ENCODE measurements around the gene MTHFD1.
"Not testable (repeated sequence)": the region's sequence is repeated elsewhere in the genome, so short reads cannot be mapped to it uniquely, and the experiment has no call there.

MTHFD1 gene

DNA sequence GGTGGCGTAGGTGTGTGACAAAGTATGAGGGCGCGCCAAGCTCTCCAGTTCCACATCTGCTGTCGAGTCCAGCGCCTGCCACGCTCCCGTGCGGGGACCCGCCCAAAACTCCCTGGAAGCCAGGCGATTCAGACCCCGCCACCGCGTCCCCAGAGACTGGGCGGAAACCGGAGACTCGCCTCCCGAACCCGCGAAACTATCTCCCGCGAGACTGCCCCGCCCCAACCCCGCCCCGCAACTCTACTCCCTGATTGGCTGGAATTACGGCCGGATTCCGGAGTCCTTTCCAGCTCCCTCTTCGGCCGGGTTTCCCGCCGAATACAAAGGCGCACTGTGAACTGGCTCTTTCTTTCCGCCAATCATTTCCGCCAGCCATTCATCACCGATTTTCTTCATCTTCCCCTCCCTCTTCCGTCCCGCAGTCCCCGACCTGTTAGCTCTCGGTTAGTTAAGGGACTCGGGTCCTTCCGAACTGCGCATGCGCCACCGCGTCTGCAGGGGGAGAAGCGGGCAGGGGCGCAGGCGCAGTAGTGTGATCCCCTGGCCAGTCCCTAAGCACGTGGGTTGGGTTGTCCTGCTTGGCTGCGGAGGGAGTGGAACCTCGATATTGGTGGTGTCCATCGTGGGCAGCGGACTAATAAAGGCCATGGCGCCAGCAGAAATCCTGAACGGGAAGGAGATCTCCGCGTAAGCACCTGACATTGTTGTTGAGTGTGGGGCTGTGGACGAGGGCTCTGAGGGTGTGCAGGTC, at the start of gene MTHFD1:
TSS of gene MTHFD1 (plus strand) at position 572 of the 751 bp plus-strand sequence. CDS start at position 647, 75 bp downstream.
- peak; percentile 98 to 99 for DNase-seq

DNA sequence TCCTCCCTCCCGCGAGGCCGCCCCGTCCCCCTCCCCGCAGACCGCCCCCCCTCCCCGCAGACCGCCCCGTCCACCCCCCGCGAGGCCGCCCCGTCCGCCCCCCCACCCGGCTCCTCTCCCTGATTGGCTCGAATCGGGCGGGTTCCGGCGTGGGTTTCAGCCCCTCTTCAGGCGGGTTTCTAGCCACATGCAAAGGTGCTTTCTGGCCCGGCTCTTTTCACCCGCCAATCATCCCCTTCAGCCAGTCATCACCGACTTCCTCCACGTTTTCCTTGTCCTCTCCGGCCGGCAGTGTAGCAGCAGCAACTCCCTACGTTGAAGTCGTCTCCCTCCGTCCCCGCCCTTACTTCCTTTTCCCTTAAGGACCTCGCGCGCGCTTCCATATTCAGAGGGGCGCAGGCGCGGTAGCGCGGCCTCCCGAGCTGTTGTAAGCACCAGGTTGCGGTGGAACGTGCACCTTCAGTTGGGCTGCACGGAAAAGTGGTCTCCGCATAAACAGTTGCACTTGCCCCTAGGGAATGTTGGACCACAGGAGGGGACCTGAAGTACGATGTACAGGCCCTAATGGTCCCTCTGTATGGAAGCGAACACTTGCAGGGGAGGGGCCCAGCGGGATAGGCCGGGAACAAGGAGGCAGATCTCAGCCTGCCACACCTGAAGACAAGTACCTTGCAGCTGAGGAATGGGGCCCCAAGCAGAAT, 49.4 kb upstream of the MTHFD1 start:
- peak; percentile 96 to 98 for DNase-seq

DNA sequence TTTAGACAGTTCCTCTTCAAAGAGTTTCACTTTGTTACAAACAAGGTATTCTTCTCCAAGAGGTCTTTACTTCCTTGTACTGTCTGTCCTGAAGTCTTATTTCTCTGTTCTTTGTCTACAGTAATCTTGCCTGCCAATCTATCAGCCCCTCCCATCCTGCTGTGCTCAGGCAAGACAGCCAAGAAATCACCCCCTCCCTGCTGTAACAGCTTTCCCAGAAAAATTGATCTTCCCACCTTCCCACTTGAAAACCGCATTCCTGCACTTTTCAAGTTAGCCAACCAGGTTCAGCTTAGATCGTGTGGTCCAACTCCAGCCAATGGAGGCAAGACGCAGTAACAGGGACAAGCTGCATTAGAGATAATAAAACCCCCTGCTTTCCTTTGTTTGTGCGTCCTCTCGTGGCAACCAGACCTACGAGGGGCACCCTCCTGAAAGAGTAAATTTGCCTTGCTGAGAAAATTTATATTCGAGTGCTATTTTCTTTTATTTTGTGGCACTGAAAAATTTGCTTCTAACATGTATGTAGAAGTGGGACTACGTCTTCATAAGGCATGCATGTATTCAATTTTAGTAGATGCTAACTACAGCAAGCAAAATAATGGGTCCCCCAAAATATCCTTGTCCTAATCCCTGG, 47.5 kb upstream of the MTHFD1 start:
- no peak for DNase-seq

DNA sequence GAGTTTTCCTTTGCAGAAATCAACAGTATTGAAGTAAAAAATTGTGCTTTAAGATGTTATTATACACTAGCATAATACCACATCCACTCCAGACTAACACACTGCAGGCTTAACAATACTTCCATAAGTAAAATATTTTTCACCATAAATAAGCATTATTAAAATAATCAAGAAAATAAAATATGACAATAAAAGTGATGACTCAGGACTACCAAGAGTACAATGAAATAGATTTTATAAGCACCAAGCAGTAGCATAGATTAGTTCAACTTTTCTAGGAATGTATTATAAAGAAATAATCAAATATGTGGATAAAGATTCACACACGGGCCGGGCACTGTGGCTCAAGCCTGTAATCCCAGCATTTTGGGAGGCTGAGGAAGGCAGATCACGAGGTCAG, 40.4 kb upstream of the MTHFD1 start:
- DNase-seq: no peak

DNA sequence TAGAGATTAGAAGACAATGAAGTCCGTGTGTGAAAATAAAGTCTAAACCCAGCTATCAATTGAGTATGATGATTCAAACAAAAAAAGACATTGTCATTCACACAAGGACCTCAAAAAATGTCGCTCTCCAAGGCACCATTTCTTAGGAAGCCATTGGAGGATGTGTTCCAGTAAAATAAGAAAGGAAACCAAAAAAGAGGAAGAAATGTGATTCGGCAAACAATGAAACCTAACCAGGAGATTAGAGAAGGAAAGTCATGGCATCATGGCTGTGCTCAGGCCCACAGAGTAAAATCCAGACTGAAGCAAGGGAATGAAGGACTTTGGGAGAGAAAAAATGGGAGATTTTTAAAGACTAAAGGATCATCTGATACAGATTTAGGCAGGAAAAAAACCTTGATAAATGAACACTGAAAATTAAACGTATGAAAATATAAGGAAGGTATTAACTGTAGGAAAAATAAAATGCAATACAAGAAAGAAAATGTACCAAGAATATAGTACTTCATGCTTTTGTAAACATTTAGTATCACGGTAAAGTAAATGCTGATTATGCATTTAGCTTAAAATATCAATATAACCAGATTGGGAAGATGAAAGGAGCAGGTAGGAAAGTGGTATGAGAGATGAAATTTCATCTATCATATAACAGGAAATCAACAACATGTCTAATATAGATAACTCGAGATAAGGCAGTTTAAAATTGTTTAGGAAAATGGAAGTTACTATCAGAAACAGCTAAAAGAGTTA, 38.2 kb upstream of the MTHFD1 start:
- DNase-seq: no peak

DNA sequence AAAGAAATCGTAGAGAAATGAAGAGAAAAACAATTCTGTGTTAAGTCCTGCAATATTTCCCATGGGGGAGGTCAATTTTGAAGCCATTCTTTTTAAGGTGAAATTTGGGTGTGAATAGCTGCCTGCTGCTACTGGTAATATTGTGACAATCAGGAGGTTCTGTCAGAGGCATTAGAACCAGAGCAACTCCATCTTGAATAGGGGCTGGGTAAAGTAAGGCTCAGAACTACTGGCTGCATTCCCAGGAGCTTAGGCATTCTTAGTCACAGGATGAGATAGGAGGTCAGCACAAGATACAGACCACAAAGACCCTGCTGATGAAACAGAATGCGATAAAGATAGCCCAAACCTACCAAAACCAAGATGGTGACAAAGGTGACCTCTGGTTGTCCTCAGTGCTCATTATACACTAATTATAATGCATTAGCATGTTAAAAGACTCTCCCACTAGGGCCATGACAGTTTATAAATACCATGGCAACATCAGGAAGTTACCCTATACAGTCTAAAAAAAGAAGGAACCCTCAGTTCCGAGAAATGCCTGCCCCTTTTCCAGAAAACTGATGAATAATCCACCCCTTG, 24.8 kb upstream of the MTHFD1 start:
- DNase-seq: no peak

DNA sequence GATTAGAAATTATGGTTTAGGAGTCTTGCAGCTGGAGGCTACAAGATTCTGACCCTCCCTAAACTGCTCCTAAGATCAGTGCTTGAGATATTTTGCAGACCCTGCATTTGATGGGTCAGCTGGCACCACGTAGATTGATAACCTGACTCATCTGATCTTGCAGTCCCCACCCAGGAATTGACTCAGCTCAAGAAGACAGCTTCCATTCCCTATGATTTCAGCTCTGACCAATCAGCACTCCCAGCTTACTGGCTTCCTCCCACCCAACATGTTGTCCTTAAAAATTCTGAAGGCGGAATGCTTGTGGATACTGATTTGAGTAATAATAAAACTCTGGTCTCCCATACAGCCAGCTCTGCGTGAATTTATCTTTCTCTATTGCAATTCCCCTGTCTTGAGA, 23.2 kb upstream of the MTHFD1 start:
- no peak for DNase-seq

DNA sequence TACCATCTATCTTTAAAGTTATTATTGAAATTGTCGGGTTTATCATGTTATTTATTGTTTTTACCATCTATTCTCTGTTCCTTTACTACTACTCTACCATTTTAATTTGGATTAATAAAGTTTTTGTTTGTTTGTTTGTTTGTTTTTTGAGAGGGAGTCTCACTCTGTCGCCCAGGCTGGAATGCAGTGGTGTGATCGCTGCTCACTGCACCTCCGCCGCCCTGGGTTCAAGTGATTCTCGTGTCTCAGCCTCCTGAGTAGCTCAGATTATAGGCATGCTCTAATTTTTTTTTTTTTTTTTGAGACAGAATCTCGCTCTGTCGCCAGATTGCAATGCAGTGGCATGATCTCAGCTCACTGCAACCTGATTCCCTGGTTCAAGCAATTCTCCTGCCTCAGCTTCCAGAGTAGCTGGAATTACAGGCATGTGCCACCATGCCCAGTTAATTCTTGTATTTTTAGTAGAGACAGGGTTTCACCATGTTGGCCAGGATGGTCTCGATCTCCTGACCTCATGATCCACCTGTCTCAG, 22.7 kb upstream of the MTHFD1 start:
- DNase-seq: not testable (repeated sequence)

DNA sequence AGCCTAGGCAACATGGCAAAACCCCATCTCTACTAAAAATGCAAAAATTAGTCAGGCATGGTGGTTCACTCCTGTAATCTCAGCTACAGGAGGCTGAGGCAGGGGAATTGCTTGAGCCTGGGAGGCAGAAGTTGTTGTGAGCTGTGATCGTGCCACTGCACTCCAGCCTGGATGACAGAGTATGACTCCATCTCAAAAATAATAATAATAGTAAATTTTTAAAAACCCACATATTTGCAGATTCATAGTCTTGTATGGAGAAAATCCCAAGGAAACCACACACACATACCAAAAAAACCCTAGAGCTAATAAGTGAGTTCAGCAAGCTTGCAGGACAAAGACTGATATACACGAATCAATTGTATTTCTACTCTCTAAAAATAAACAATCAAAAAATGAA, 19.0 kb upstream of the MTHFD1 start:
- no peak for DNase-seq

DNA sequence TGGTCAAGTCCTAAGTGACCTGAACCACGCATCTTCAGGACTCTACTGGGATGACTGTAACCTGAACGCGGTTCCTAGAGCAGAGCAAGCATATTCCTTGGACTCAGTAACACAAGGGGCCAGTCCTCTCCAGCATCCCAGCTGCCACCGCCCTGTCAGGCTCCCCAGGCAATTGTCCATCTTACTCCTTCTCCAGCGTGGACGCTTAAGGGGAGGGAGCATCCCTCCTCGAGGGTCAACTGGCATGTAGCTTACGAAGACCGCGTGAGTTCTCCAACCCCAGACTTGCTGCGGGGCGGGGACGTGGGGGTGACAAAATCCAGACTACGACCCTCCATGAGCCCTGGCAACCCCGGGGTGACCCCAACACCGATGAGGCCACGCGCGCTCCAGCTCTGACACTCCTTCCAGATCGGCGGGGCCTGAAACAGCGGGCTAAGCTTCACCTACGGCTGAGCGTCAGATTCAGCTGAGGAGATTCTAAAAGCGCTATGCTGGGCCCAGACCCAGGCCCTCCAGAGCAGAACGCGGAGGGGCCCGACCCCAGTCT, 846 bp upstream of the MTHFD1 start:
- DNase-seq: no peak

DNA sequence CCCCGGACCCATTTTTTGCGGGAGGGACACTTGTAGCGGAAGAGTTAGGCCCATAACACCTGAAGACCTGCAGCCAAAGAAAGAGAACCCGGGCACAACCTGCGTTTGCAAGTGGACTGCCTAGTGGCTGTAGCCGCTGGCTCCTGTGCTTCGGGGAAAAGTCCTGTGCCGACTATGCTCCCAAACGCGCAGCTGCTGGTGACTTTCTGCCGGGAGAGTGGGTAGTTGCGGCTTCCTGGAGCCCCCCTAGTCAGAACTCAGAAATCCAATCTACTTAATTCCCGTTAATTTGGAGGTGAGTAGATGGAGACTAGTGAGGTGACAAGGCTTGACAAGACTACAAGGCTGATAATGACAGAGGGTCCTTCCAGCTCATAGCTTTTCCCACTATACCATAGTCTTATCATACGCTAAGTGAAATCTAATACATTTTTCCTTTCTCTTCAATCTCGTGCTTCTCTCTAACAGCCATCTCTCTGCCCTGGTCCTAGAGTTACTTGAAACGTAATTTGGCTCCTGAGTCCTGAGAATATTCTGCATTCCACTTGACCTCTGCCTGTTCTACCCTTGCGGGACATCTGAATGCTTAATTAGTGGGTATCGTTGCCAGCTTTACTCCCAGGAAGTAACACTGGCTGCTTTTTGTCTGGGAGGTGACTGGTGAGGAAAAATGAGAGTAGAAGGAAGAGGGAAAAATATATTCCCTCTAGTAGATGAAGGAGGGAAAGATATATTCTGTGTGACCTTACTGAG, 556 bp downstream of the MTHFD1 start:
- DNase-seq: peak in 1 of 2 experiments; percentile 47

DNA sequence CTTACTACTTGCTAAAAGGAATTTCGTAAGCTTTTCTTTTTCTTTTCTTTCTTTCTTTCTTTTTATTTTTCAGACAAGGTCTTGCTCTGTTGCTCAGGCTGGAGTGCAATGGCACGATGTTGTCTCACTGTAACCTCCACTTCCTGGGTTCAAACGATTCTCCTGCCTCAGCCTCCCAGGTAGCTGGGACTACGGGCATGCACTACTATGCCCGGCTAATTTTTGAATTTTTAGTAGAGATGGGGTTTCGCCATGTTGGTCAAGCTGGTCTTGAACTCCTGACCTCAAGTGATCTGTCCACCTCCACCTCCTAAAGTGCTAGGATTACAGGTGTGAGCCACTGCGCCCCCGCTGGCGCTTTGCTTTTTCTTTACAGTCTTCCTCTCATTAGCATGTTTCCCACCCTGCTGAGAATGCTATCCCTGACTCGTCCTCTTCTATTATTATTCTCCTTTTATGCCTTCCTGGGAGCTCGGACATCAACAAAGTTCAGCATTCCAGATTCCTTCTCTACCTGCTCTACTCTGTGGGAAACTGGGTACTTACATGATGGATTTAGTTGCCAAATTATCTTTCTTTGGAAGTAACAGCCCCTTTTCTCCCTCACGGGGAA, 3.1 kb downstream of the MTHFD1 start:
- DNase-seq: no peak

DNA sequence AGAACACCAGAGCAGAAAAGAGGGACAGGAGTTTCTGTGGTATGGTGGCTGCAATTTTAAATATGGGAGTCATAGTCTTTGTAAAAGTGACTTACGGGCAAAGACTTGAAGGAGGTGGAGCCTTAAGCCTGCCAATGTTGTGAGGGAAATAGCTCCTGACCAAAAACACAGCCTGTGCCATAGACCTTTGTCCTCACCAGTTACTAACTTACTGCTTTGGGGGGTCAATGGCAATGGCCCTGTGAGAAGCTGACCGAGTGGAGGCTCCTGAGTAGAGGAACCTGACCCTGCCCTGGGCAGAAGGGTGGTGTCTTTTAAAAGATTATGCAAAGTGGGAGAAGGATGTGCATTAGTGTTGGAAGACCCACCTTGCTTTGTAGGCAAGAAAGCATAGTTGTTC, 3.8 kb downstream of the MTHFD1 start:
- no peak for DNase-seq

DNA sequence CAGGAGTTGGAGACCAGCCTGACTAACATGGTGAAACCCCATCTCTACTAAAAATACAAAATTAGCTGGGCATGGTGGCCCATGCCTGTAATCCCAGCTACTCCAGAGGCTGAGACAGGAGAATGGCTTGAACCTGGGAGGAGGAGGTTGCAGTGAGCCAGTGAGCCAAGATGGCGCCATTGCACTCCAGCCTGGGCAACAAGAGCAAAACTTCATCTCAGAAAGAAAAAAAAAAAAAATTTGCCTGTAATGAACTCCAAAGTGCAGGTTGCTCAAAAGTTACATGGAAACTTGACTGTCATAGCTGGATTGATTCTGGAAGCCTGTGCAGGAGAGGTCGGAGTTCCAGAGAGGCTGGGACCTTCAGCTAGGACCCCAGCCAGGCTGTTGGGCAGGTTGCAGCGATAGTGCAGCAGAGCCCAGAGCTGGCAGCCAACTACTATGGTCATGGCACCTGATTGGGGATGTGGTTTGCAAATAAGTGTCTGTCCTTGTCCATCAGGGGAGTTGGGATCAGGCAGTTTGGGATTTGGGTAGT, 5.1 kb downstream of the MTHFD1 start:
- DNase-seq: not testable (repeated sequence)

DNA sequence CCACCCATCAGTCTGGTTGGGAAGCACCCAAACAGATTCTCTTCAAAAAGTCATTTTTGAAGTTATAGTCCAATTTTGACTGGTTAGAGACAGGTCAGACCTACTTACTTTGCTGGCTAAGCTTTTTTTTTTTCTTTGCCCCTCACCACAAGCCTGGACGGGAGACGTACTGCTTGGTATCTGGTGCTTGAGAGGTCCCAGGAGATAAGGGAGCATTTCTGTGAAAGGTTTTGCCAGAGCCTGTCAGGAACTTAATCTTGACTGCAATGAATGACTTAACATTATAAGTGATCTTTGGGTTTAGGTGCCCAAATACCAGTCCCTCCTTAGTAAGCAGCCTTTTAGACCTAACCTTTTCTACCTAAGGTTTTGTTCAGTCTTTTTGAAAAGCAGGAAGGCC, 6.3 kb downstream of the MTHFD1 start:
- DNase-seq: no peak

DNA sequence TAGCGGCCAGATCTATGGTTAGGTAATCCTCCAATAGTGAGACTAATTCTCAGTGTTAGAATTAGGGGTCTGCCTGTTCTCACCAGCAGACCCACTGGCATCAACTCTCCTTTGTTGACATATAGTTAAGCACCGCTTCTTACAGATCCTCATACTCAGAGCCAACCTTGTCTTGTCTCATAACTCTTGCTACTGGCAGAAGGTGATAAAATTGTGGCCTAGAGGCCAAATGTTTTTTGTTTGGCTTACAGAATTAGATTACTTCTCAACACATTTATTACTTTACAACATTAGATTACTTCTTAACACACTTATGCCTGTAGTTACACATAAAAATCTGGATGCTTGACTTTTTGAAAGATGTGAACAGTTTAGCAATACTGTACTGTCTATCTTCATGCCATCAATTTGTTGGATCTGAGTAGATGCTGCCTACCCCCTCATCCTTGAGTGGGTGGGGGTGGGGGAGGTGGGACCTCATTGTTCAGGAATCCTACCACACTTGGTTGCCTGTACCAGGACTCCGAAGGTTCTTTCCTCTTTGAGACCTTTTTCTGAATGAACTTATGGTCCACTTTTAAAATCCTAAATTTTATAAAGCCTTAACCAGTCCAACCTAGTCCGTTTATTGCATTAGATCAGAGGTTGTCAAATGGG, 7.0 kb downstream of the MTHFD1 start:
- no peak for DNase-seq

DNA sequence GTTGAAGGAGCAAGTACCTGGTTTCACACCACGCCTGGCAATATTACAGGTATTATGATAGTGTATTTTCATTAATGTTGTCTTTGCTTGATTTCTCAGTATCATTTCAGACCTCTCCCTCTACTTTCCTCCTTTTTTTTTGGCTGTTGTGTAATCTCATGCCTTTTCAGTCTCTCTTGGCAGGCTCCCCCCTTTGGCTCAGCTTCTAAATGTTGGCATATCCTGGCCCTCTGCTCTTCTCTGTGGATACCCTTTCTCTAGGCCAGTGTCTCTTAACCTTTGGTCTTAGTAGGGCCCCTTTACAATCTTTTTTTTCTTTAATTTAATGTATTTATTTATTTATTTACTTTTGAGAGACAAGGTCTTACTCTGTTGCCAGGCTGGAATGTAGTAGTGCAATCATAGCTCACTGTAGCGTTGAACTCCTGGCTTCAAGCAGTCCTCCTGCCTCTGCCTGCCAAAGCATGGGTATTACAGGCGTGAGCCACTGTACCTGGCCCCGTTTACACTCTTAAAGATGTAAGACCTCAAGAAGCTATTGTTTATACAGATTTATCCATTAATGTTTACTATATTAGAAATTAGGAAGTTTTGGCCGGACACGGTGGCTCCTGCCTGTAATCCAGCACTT, 12.8 kb downstream of the MTHFD1 start:
- DNase-seq: peak in 1 of 2 experiments; percentile 33

DNA sequence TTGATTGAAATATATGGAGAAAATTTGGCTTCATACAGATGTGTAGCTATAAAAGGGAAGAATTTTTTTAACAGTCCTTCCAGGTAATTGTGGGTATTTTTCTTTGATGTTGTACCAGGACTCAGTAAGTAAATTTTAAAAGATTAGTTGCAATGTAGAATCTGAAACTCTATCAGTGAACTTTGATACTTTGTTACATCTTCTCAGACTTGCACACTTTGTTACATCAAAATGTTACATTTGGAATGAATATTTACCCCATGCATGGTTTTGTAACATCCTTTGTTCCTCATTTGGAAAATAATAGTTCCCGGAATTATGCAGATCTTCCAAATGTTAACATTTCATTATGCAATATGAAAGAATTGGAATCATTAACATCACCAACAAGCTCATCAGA, 13.8 kb downstream of the MTHFD1 start:
- DNase-seq: no peak

DNA sequence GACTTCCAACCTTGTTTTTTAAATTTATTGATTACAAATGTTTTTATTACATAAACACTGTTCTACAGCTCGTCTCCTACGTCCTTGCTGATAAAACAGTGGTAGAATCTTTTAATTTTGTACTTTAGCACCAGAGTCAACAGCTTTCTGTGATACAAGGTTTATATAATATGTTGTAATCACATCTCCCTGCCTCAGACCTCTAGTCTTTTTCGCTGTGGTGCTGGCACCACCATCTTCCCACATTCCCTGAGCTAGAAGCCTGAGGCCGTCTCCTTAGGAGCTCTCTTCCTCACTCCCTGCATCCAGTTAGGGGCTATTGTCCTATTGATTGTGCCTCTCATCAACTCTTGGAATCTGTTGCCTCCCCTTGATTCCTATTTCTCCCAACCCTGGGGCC, 17.1 kb downstream of the MTHFD1 start:
- no peak for DNase-seq

DNA sequence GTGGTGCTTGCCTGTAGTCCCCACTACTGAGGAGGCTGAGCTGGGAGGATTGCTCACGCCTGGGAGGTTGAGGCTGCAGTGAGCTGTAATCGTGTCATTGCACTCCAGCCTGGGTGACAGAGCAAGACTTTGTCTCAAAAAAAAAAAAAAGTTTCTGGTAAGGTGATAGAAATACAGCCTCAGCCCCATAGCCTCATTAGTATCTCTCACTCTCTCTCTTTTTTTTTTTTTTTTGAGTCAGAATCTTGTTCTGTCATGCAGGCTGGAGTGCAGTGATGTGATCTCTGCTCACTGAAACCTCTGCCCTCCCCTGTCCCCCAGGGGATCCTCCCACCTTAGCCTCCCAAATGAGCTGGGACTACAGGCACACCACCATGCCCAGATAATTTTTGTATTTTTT, 19.2 kb downstream of the MTHFD1 start:
- DNase-seq: no peak

Measured in NCI-H446 (cell line).